Myocyte (in vitro differentiated cells): ENCODE data around the gene HCN3. TPM values are rescaled to one million over a fixed set of nuclear protein-coding genes. Genes with fewer than 3 reads are reported as not detected.

Source experiments
- DNase-seq: peaks from one replicate; pipeline ENCODE4 v3.0.0-alpha.2; 2012; ENCODE audit warnings: low read depth
- total RNA-seq: library from RNA; depleted of rRNA; stranded (reverse); fragments of >200 nt; gene quantifications from 2 replicates; pipeline ENCODE4 v1.2.3, GENCODE V29; 2014

The HCN3 gene
- total RNA-seq, 1 donor from 2014 or later = 3.0 TPM

DNA sequence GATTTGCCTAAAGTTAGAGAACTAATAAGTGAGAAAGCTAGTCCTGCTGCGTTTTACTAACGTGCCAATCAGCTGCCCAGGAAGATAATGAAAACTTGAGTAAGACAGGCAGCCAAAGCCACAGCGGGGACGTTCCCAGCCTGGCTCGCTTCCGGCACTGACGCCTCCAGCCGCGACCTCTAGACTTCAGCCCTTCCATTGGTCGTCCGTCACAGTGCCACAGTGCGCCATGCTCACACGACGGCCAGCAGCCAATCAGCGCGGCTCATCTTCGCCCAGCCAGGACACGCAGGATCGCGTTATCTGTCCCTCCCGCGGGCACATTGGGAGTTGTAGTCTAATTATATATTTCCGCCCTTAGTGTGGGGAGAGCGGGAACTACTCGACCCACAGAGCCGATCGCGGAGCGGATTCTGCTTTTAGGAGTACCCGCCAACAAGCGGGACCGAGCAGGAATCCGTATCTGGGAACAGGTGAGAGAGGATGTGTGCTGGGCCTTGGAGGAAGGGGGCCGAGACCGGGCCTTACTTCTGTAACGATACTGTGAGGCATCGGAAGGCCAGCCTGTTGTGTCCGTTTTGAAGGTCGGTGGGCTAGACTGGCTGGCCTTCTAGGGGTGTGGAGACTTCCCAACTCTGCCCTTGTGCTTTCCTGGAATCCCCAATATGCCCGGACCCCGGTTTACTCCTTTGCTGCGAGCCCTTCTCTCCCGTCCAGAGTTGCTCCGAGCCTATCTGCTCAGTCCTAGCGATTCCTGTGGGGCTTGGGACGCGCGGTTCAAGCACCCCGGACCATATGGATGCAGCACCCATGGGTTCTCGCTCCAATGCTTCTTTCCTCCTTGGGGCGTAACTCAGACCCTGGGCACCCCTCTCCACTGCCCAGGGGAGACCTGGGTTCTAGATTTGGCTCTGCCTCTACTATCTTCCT is 31.5 kb downstream of the HCN3 start, which contains the start of gene FDPS:
Gene FDPS (plus strand): TSS at position 374 of the 930 bp plus-strand sequence. CDS start 924 bp downstream, outside the sequence.
- DNase-seq = peak; percentile 100

DNA sequence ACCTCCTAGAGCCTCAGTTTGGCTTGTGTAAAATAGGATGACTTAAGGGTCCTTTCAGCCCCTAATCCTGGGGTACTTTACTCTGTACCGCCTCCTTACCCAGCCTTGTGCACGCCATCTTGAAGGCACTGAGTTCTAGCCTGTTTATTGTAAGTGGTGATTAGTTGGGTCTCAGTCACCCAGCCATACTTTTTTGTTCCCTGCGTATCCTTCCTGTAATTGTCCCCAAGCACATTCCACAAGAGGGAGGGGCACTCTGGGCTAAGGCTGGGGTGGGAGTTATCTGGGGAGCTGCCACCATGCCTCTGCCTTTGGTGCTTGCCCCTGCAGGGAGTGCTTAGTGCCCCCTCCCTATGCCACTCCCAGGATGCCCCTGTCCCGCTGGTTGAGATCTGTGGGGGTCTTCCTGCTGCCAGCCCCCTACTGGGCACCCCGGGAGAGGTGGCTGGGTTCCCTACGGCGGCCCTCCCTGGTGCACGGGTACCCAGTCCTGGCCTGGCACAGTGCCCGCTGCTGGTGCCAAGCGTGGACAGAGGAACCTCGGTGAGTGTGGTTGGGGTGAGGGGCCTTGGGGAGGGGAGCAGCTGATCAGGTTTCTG is 32.3 kb downstream of the HCN3 start:
- DNase-seq = peak; percentile 50

GRCh38 chr1:155313261-155313660 is 36.0 kb downstream of the HCN3 start:
- DNase-seq = peak; percentile 81

- no peak for DNase-seq
Measured at GRCh38 chr1:155316922-155317321, 39.7 kb downstream of the HCN3 start.

DNA sequence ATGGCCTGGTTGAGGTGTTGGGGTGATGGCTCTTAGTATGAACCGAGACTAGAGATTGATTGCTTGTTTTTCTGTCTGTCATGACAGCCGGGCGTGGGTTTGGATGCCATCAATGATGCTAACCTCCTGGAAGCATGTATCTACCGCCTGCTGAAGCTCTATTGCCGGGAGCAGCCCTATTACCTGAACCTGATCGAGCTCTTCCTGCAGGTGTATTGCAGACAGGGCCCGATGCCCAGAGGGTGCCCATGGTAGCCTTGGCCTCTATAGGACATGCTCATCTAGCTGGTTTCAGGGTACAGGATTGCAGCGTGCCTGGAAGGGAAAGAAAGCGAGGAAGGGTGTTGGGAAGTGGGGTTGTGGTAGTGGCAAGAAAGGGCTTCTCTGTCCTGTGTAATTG is 40.8 kb downstream of the HCN3 start:
- no peak for DNase-seq

DNA sequence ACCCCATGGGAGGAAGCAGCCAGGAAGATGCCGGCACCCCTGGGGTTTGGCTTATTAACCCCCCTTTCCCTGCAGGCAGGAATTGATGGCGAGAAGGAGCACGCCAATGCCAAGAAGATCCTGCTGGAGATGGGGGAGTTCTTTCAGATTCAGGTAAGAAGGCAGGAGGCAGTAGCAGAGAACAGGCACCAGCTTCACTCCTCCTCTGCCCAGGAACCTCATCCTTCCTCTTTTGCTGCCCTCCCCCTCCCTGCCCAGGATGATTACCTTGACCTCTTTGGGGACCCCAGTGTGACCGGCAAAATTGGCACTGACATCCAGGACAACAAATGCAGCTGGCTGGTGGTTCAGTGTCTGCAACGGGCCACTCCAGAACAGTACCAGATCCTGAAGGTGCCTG is 42.3 kb downstream of the HCN3 start:
- DNase-seq = no peak

GRCh38 chr1:155320252-155320651 is 43.0 kb downstream of the HCN3 start:
- no peak for DNase-seq

DNA sequence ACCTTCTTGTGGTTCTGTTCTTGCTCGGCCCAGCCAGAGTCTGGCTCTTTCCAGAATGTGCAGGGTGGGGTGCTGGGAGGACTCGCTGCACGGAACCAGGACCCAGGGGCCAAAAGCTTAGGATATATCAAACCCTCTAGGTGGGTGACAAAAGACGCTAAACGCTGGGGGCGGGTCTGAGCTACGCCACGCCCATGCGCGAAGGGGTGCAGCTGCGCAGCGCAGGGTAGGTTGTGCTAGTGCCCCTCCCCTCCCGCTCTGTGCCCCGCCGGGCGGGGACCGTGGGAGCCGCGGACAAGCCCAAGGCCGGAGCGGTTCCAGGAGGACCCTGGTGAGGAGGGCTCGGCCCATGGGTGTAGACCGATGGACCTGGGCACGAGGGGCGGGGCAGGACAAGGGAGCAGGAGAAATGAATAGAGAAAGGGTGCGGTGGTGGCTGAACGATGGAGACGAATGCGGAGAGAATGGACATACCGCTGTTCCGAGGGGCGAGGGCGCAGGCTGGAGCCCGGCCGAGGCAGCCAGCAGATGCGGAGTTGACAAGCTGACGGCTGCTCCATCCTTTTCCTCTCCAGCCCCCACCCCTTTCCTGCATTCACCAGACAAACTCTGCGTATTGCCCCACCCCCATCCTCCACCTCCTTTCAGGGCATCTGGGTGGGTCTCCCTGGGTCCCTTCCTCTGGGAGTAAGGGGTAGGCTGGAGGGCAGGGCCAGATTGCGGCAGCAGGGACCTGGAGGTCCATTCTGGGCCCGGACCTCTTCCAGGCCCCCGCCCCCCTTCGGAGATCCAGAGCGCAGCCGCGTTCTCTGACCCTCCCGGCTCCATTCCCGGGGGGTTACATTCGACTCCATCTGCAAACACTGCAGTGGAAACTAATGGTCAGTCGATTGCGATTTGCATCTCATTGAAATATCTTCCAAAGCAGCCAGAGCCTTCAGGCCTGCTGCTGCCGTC is 43.7 kb downstream of the HCN3 start, which contains the start of gene RUSC1:
Gene RUSC1 (plus strand): TSS at position 234 of the 957 bp plus-strand sequence. CDS start 880 bp downstream, outside the sequence.
- DNase-seq = peak; percentile 64

DNA sequence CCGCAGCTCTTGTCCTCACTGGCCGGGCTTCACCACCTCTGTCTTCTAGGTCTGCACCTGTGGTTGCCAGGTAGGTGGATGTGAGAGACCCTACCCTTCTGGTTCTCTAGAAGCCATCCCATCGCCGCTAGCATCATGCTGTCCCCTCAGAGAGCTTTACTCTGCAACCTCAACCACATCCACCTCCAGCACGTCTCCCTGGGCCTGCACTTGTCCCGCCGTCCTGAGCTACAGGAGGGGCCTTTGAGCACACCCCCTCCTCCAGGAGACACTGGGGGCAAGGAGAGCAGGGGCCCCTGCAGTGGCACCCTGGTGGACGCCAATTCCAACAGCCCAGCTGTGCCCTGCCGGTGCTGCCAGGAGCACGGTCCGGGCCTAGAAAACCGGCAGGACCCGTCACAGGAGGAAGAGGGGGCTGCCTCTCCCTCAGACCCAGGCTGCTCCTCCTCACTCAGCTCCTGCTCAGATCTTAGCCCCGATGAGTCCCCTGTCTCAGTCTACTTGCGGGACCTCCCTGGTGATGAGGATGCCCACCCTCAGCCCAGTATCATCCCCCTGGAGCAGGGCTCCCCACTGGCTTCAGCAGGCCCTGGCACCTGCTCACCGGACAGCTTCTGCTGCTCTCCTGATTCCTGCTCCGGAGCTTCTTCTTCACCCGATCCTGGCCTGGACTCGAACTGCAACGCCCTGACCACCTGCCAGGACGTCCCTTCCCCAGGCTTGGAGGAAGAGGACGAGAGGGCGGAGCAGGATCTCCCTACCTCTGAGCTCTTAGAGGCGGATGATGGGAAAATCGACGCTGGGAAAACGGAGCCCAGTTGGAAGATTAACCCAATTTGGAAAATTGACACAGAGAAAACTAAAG is 44.6 kb downstream of the HCN3 start:
- no peak for DNase-seq

DNA sequence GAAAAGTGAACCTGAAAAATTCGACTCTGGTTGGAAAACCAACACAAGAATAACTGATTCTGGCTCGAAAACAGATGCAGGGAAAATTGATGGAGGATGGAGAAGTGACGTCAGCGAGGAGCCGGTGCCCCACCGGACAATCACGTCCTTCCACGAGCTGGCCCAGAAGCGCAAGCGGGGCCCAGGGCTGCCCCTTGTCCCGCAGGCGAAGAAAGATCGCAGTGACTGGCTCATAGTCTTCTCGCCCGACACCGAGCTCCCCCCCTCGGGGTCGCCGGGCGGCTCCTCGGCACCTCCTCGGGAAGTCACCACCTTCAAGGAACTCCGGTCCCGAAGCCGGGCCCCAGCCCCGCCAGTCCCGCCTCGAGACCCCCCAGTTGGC is 45.3 kb downstream of the HCN3 start:
- DNase-seq = no peak

- DNase-seq = peak; percentile 97
Measured at GRCh38 chr1:155322953-155323728, 45.9 kb downstream of the HCN3 start.

DNA sequence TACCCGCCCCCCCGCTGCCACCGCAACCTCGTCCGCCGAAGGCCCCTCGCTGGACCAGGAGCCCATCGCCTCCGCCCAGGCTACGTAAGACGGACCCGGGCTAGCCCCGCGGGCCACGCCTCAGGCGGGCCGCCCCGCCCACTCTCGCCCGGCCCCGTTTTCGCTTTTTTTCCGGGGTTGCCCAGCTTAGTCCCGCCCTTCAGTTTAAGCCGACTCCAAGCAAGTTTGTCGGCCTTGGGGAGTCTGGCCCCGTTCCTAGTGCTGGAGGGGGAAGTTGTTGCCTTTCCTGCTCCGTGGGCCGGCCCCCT is 46.4 kb downstream of the HCN3 start:
- peak; percentile 87 for DNase-seq

DNA sequence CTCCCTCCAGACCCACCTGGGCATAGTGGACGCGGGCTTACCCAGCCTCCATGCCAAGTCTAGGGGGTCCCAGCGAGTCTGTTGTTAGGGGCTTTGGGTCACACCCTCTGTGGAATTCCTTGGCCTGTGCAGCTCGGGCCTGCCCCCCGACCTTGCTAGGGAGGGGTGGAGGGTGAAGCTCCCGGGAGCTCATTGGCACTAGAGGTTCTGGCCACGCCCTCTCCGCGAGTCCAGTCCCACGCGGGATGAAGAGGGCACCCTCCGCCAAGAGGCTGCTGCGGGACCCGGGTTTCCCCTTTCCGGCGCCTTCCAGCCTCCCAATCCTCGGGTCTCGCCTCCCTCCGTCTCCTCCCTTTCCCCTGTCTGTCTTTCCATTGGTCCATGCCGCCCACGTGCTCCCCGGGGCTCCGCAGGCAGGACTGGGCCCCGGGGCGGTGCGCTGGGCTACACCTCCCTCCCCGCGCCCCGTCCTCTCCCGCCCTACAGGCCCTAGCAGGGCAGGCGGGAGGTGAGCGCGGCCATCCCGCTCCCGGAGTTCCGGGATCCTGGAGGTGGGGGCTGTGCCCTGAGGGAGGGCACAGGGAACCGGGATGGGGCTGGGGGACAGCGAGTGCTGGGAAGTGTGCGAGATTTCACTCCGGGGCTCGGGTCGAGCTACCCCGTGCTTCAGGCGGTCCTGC is 46.9 kb downstream of the HCN3 start:
- DNase-seq = peak; percentile 98

- DNase-seq = peak; percentile 69
Measured at GRCh38 chr1:155324717-155325602, 47.7 kb downstream of the HCN3 start.

- no peak for DNase-seq
Measured at GRCh38 chr1:155325603-155325893, 48.3 kb downstream of the HCN3 start.

DNA sequence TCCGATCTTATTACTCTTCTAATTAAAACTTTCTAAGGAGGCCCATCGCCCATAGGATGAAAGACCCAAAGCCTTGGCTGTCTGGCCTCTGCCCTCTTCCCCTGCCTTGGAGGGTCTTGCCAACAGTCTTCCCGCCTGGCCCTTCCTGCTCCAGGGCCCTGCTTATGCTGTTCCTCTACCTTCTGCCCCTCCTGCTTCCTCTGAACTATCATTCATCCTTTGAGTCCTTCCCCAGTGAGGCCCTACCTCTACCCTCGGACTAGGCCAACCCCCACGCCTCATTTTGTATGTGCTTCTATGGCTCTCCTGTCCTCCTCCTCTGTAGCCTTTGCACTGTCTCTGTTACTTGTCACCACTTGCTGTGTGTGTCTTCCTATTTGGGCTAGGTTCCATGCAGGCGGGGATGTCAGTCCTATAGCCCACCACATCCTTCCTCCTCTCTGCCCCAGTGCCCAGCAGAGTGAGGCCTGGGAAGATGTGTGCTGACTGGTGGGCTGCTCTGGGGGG is 48.8 kb downstream of the HCN3 start:
- no peak for DNase-seq

DNA sequence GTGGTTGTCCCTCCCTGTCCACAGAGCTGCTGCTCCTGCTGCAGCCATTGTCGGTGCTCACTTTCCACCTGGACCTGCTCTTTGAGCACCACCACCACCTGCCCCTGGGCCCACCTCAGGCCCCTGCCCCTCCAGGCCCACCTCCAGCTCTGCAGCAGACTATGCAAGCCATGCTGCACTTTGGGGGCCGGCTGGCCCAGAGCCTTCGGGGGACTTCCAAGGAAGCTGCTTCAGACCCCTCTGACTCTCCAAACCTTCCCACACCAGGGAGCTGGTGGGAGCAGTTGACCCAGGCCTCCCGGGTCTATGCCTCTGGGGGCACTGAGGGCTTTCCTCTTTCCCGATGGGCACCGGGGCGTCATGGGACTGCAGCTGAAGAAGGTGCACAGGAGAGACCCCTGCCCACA is 49.4 kb downstream of the HCN3 start:
- no peak for DNase-seq

GRCh38 chr1:155327981-155328380 is 50.7 kb downstream of the HCN3 start:
- no peak for DNase-seq
